ENCODE measurements around the gene CFAP20DC. TPM values are rescaled to one million over a fixed set of nuclear protein-coding genes. Genes with fewer than 3 reads are reported as not detected.

The CFAP20DC gene
- total and polyA plus RNA-seq, 2 of the 4 experiments (the other 2 are of a cell fraction), result 1.2 to 1.6 TPM

- in situ Hi-C loops (cut with MboI; ENCODE audit: low sequenced_read_pairs) (no loop called here), dilution Hi-C loops (cut with HindIII; ENCODE audit: low sequenced_read_pairs, unreplicated experiment) (no loop called here), intact Hi-C loops (cut with micrococcal nuclease) (no loop called here)
- CTCF ChIA-PET, result no interaction called here
- H2BK120ac ChIP-seq (ENCODE audit: low read depth, low read length), result no peak overlapping the region
- no peak overlapping the region for H2BK20ac ChIP-seq (ENCODE audit: low read depth, low read length)
- TF ChIP-seq MAZ (IDR thresholded peaks at IDR 0.05; ENCODE audit: borderline replicate concordance, low read depth, low read length), result no peak
- TF ChIP-seq CHD1 (IDR thresholded peaks at IDR 0.05; ENCODE audit: low read depth, low read length), result no peak
- no peak for TF ChIP-seq RFX5 (IDR thresholded peaks at IDR 0.05; ENCODE audit: low read depth, low read length)
- no peak for TF ChIP-seq FOS (IDR thresholded peaks at IDR 0.05; ENCODE audit: low read depth, low read length)
- no peak for TF ChIP-seq CTCF (conservative IDR thresholded peaks at IDR 0.05; ENCODE audit: low read depth, low read length)
- H3K4me1 ChIP-seq (ENCODE audit: control insufficient read depth, insufficient read depth, low read length), result no peaks in the 10 kb centered on the region
- DNase-seq, result no peak
- H4K20me1 ChIP-seq (ENCODE audit: insufficient read depth, low read length), result no peaks in the 10 kb centered on the region
- H3K14ac ChIP-seq (replicated peaks; ENCODE audit: low read depth, low read length), result no peak overlapping the region
- BruUV-seq (replicated peaks), result no TSS peak
- H2BK15ac ChIP-seq (ENCODE audit: low read depth, low read length), result no peak overlapping the region
- H3K36me3 ChIP-seq (ENCODE audit: control insufficient read depth, insufficient read depth, low read length), result no peaks in the 10 kb centered on the region
- POLR2A ChIA-PET (ENCODE audit: unreplicated experiment), result no interaction called here
- H4K5ac ChIP-seq (ENCODE audit: low read depth, low read length), result no peak overlapping the region
- H2AK9ac ChIP-seq (replicated peaks; ENCODE audit: low read depth, low read length, poor library complexity), result no peak overlapping the region
- no peak overlapping the region for H3K4me3 ChIP-seq (ENCODE audit: insufficient read depth, low read depth, low read length)
- no peaks in the 10 kb centered on the region for H3K79me1 ChIP-seq (ENCODE audit: low read depth in 1 of 2, low read length in 2 of 2)
- H3K27ac ChIP-seq (ENCODE audit: insufficient read depth, low read length), result no peak overlapping the region
- no peak overlapping the region for H3K18ac ChIP-seq (ENCODE audit: low read depth, low read length)
- H3K4ac ChIP-seq (ENCODE audit: low read depth, low read length), result no peak overlapping the region
- no peak overlapping the region for H3K9ac ChIP-seq (ENCODE audit: low read depth, low read length)
- H3K23ac ChIP-seq (ENCODE audit: low read depth, low read length), result no peak overlapping the region
- H3K27me3 ChIP-seq (ENCODE audit: control insufficient read depth, insufficient read depth, low read length), result no peaks in the 10 kb centered on the region
- H4K91ac ChIP-seq (ENCODE audit: insufficient read depth, low read depth, low read length), result no peak overlapping the region
- H3K56ac ChIP-seq (ENCODE audit: extremely low read depth, insufficient read depth, low read length), result no peak overlapping the region; the same call in 1 of the 2 replicates
- no peak overlapping the region for H2AFZ ChIP-seq (replicated peaks; ENCODE audit: low read length, poor library complexity)
- no peak overlapping the region for H3K4me2 ChIP-seq (ENCODE audit: low read depth, low read length)
- no peak overlapping the region for H2AK5ac ChIP-seq (ENCODE audit: low read depth, low read length)
- ATAC-seq (ENCODE audit: low read depth), result no peak
- H4K8ac ChIP-seq (ENCODE audit: low read depth in 2 of 2, low read length in 2 of 2), result no peak overlapping the region
- H2BK5ac ChIP-seq (ENCODE audit: low read depth, low read length, poor library complexity, severe bottlenecking), result no peak overlapping the region
- H3K9me1 ChIP-seq (ENCODE audit: insufficient read depth, low read length), result no peaks in the 10 kb centered on the region
- H3K9me3 ChIP-seq (ENCODE audit: control insufficient read depth, insufficient read depth, low read length), result no peaks in the 10 kb centered on the region
Observed at GRCh38 chr3:58864480-58864879, 185.3 kb downstream of the CFAP20DC start.
